Esophagus squamous epithelium (tissue), 4 donors: ENCODE results near the gene TEX51.

Experiments used
- CTCF ChIP-seq, 6 experiments: fragments of 450-650 bp in 4 of 6; fragments of 200-600 bp in 2 of 6; sonication (generic) in 2 of 6; IDR thresholded peaks; one replicate each; pipeline ENCODE4 v1.5.1; 2016 to 2019; ENCODE audit warnings: antibody characterized with exemption in 6 of 6, mild to moderate bottlenecking in 4 of 6, moderate library complexity in 4 of 6
- POLR2A ChIP-seq, 4 donors: fragments of 450-650 bp; IDR thresholded peaks; one replicate each; pipeline ENCODE4 v1.6.1; 2017; ENCODE audit warnings: antibody characterized with exemption in 4 of 4, mild to moderate bottlenecking in 4 of 4, moderate library complexity in 3 of 4

- TF ChIP-seq CTCF (IDR thresholded peaks at IDR 0.05) (no peak), POLR2A (IDR thresholded peaks at IDR 0.05) (no peak)
Measured at GRCh38 chr2:126858436-126858835, 40.3 kb upstream of the TEX51 start.
